ENCODE results near the gene ZFAND3.

- TF ChIP-seq CTCF (conservative IDR thresholded peaks at IDR 0.05 in 1 of 2, IDR thresholded peaks at IDR 0.05 in 1 of 2; ENCODE audit: low read depth in 1 of 2, low read length in 2 of 2) (no peak), EZH2 (IDR thresholded peaks at IDR 0.05; ENCODE audit: low read length, missing control alignments) (no peak)
Observed at GRCh38 chr6:38174806-38175495, 355.4 kb downstream of the ZFAND3 start.

All from fibroblast of lung (primary cell).